ENCODE measurements around the gene CC2D1B. TPM values are rescaled to one million over a fixed set of nuclear protein-coding genes. Genes with fewer than 3 reads are reported as not detected.

Gene CC2D1B
- total RNA-seq, 1 donor = 41.6 TPM

DNA sequence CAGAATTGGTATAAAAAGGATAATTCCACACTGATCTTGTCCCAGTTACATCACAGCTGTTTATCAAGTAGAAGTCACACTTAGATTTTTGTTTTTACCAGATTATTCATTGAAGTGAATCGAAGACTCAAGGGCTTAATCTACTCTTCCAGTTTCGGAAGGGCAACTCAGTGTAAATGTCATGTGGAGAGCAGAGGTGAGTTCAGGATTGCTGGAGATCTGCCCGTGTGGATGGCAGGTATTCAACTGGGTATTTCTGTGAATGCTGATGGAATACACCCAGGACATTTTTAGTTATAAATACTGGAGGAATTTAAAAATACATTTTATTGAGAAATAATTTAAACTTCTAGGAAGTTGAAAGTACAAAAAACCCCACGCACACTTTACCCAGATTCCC lies 19.4 kb downstream of the CC2D1B start:
- Histone ChIP-seq H3K79me2 (ENCODE audit: insufficient read depth, low read length) (no peaks in the 10 kb centered on the region), H3K27ac (ENCODE audit: low read depth, low read length) (no peak overlapping the region), H3K4me3 (ENCODE audit: insufficient read depth, low read length) (no peak overlapping the region), H3K27me3 (ENCODE audit: insufficient read depth, low read length) (no peaks in the 10 kb centered on the region), H3K36me3 (ENCODE audit: insufficient read depth, low read length) (peaks cover 6% of the 10 kb centered on the region), H3K4me1 (ENCODE audit: insufficient read depth, low read length) (peaks cover 9% of the 10 kb centered on the region), H3K4me2 (ENCODE audit: insufficient read depth, low read length) (no peak overlapping the region), H2AFZ (ENCODE audit: low read length) (no peak overlapping the region), H4K20me1 (ENCODE audit: insufficient read depth, low read length) (no peaks in the 10 kb centered on the region), H3K9me3 (ENCODE audit: low read depth, low read length) (no peaks in the 10 kb centered on the region)
- DNase-seq (ENCODE audit: insufficient read length, low spot score, missing footprints) = no peak
- TF ChIP-seq, protein P1, sequence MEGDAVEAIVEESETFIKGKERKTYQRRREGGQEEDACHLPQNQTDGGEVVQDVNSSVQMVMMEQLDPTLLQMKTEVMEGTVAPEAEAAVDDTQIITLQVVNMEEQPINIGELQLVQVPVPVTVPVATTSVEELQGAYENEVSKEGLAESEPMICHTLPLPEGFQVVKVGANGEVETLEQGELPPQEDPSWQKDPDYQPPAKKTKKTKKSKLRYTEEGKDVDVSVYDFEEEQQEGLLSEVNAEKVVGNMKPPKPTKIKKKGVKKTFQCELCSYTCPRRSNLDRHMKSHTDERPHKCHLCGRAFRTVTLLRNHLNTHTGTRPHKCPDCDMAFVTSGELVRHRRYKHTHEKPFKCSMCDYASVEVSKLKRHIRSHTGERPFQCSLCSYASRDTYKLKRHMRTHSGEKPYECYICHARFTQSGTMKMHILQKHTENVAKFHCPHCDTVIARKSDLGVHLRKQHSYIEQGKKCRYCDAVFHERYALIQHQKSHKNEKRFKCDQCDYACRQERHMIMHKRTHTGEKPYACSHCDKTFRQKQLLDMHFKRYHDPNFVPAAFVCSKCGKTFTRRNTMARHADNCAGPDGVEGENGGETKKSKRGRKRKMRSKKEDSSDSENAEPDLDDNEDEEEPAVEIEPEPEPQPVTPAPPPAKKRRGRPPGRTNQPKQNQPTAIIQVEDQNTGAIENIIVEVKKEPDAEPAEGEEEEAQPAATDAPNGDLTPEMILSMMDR (IDR thresholded peaks at IDR 0.05; ENCODE audit: extremely low read depth, low read depth, low read length) = no peak

DNA sequence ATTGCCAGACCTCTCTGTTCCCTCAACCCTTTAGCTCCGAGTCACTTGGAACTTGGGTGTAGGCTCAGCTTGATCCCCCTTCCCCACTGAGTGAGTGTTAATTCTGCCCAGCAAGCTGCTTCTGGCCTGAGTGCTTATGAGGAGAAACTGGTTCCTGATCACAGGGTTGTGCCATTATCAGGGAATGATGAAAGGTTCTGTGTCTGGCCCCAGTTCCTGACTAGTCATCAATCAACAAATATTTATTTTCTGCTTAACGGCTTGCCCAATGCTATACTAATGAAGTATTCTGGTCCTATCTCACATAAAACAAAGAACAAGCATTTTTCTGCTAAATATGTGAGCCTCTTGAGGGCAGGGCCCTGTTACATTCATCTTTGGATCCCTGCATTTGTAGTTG lies 20.8 kb downstream of the CC2D1B start:
- TF ChIP-seq, protein P1 (IDR thresholded peaks at IDR 0.05; ENCODE audit: extremely low read depth, low read depth, low read length) = no peak
- no peaks in the 10 kb centered on the region for H3K9me3 ChIP-seq (ENCODE audit: low read depth, low read length)
- H3K4me2 ChIP-seq (ENCODE audit: insufficient read depth, low read length) = no peak overlapping the region
- no peak overlapping the region for H2AFZ ChIP-seq (ENCODE audit: low read length)
- peak; percentile 21 for DNase-seq (ENCODE audit: insufficient read length, low spot score, missing footprints)
- no peak overlapping the region for H3K27ac ChIP-seq (ENCODE audit: low read depth, low read length)
- H3K4me3 ChIP-seq (ENCODE audit: insufficient read depth, low read length) = no peak overlapping the region
- H3K27me3 ChIP-seq (ENCODE audit: insufficient read depth, low read length) = no peaks in the 10 kb centered on the region
- H3K4me1 ChIP-seq (ENCODE audit: insufficient read depth, low read length) = no peaks in the 10 kb centered on the region
- H4K20me1 ChIP-seq (ENCODE audit: insufficient read depth, low read length) = no peaks in the 10 kb centered on the region
- no peaks in the 10 kb centered on the region for H3K79me2 ChIP-seq (ENCODE audit: insufficient read depth, low read length)
- peaks cover 5% of the 10 kb centered on the region for H3K36me3 ChIP-seq (ENCODE audit: insufficient read depth, low read length)

DNA sequence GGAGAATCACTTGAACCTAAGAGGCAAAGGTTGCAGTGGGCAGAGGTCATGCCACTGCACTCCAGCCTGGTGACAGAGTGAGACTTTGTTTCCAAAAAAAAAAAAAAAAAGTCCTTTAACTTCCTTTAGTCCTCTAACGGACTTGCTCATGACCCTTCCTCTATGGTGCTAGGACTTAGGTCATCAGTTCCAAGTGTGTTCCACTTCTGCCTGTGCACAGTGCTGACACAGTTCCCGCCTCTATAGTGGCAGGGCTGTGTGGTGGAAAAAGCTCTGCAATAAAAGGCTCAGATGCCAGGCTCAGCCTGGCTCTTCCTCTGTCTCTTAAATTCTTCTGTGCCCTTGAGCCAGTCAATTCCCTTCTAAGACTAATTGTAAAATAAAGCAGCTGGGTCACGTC lies 22.0 kb downstream of the CC2D1B start:
- Histone ChIP-seq H3K27ac (ENCODE audit: low read depth, low read length) (no peak overlapping the region), H2AFZ (ENCODE audit: low read length) (no peak overlapping the region), H4K20me1 (ENCODE audit: insufficient read depth, low read length) (no peaks in the 10 kb centered on the region), H3K4me1 (ENCODE audit: insufficient read depth, low read length) (no peaks in the 10 kb centered on the region), H3K27me3 (ENCODE audit: insufficient read depth, low read length) (no peaks in the 10 kb centered on the region), H3K36me3 (ENCODE audit: insufficient read depth, low read length) (peaks cover 11% of the 10 kb centered on the region), H3K9me3 (ENCODE audit: low read depth, low read length) (no peaks in the 10 kb centered on the region), H3K4me2 (ENCODE audit: insufficient read depth, low read length) (no peak overlapping the region), H3K4me3 (ENCODE audit: insufficient read depth, low read length) (no peak overlapping the region), H3K79me2 (ENCODE audit: insufficient read depth, low read length) (no peaks in the 10 kb centered on the region)
- no peak for DNase-seq (ENCODE audit: insufficient read length, low spot score, missing footprints)
- TF ChIP-seq, protein P1 (IDR thresholded peaks at IDR 0.05; ENCODE audit: extremely low read depth, low read depth, low read length) = no peak

DNA sequence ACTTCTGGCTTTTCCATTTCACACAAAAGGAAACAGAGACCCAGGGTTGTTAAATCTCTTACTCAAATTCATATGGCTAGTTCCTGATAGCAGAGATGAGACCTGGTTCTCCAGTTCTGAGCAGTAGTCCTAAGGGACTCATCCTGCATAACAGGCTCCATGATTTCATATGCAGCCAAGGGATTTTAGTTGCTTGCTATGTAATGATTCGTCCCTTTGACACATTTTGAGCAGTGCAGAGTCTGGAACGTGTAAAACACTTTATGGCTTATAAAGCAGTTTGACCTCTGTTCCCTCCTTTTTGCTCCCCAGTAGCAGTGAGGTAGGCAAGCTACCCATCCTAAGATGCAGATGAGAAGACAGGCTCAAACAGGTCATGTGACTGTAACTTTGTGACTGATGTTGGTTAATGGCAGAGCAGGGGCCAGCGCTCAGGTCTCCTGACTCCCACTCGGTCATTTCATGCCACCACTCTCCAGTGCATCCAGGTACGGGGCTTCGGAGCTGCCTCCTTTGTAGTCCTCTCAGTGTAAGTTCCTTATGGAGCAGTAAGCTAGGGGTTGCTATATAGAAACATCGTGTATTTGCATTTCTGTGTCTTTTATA lies 24.2 kb downstream of the CC2D1B start:
- peak; percentile 41 for DNase-seq (ENCODE audit: insufficient read length, low spot score, missing footprints)
- TF ChIP-seq, protein P1 (IDR thresholded peaks at IDR 0.05; ENCODE audit: extremely low read depth, low read depth, low read length) = no peak
- no peak overlapping the region for H3K27ac ChIP-seq (ENCODE audit: low read depth, low read length)
- no peaks in the 10 kb centered on the region for H3K4me1 ChIP-seq (ENCODE audit: insufficient read depth, low read length)
- no peak overlapping the region for H2AFZ ChIP-seq (ENCODE audit: low read length)
- H3K9me3 ChIP-seq (ENCODE audit: low read depth, low read length) = no peaks in the 10 kb centered on the region
- peaks cover 11% of the 10 kb centered on the region for H3K36me3 ChIP-seq (ENCODE audit: insufficient read depth, low read length)
- H4K20me1 ChIP-seq (ENCODE audit: insufficient read depth, low read length) = no peaks in the 10 kb centered on the region
- H3K79me2 ChIP-seq (ENCODE audit: insufficient read depth, low read length) = no peaks in the 10 kb centered on the region
- H3K4me2 ChIP-seq (ENCODE audit: insufficient read depth, low read length) = no peak overlapping the region
- H3K27me3 ChIP-seq (ENCODE audit: insufficient read depth, low read length) = no peaks in the 10 kb centered on the region
- H3K4me3 ChIP-seq (ENCODE audit: insufficient read depth, low read length) = no peak overlapping the region
